ENCODE data around the gene PTPRJ.

PTPRJ gene

DNA sequence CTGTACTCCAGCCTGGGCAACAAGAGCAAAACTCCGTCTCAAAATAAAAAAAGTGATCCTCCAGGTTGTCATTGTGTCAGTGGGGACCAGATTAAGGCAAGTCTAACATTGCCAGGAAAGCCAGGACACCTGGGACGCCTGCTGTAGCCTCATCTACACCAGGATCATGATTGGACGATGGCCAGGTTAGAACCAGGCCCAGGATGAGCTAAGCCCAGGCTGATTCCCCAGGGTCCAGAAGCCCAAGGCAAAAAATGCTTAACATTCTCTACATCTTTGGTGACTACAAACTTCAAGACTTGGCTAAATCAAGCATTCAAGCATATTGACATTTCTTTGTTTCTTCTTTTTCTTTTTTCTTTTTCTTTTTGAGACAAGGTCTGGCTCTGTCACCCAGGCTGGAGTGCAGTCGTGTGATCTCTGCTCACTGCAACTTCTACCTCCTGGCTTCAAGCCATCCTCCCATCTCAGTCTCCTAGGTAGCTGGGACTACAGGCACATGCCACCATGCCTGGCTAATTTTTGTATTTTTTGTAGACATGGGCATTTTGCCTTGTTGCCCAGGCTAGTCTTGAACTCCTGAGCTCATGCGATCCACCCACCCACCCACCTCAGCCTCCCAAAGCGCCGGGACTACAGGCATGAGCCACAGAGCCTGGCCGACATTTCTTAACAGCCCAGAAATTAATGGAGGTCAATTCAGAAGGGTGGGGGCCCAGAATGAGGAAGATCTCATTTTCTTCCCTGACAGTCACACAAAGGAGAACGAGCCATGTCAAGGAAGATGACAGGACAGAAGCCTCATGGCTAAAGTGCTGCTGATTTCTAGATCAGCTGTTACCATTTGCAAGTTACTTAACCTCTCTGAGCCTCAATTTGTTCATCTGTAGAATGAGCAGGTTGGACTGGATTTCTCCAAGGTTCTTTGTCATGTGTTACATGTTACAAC lies 12.5 kb upstream of the PTPRJ start:
- DNase-seq (ENCODE audit: low spot score): no peak

- no peak for DNase-seq (ENCODE audit: low spot score)
Observed at GRCh38 chr11:47969401-47969800, 11.0 kb upstream of the PTPRJ start.

DNA sequence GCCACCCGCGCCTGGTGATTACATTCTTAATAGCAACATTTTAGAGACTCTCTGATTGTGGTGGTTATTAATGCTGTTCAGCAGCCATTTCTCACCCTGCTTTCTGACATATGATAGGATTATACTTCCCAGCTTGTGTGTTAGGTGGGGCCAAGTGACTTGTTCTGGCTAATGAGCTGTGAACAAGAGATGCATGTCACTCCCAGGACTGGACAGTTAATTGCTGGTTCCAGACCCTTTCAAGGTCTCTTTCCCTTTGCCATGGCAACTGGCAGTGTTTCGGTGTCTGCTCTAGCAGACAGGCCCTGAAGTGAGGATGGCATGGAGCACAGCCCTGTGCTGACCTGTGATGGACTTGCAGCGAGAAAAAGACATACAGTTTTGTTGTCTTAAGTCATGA lies 8.9 kb upstream of the PTPRJ start:
- DNase-seq (ENCODE audit: low spot score): no peak

DNA sequence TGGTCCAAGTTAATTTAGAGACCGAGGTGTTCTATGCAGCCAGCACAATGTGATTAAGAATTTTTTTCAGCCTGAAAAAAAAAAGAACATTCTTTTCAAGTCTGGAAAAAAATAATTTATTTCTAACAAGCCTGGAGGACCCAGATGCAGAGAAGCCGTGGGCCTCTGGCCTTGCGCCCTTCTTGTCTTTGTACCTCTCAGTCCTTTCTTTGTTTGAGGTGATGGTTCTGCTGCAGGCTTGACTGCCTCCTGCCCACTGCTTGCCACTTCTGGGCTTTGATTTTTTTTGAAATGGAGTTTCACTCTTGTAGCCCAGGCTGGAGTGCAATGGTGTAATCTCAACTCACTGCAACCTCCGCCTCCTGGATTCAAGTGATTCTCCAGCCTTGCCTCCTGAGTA lies 7.2 kb upstream of the PTPRJ start:
- DNase-seq (ENCODE audit: low spot score): no peak

DNA sequence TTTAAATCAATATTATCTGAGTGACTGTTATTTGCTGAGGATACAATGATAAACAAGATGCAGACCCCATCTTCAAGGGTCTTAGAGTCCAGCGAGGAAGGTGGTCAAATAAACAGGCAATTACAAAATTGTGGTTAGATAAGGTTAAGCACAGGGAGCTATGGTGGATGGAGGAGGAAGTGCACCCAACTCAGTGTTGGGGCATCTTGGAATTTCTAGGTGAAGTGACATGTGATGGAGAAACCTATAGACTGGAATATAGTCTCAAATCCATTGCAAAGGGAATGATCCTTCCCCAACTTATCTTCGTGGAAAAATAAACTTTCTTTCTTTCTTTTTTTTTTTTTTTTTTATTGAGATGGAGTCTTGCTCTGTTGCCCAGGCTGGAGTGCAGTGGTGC lies 3.4 kb upstream of the PTPRJ start:
- DNase-seq (ENCODE audit: low spot score): no peak

GRCh38 chr11:47977623-47978022 lies 2.7 kb upstream of the PTPRJ start:
- DNase-seq (ENCODE audit: low spot score): no peak

DNA sequence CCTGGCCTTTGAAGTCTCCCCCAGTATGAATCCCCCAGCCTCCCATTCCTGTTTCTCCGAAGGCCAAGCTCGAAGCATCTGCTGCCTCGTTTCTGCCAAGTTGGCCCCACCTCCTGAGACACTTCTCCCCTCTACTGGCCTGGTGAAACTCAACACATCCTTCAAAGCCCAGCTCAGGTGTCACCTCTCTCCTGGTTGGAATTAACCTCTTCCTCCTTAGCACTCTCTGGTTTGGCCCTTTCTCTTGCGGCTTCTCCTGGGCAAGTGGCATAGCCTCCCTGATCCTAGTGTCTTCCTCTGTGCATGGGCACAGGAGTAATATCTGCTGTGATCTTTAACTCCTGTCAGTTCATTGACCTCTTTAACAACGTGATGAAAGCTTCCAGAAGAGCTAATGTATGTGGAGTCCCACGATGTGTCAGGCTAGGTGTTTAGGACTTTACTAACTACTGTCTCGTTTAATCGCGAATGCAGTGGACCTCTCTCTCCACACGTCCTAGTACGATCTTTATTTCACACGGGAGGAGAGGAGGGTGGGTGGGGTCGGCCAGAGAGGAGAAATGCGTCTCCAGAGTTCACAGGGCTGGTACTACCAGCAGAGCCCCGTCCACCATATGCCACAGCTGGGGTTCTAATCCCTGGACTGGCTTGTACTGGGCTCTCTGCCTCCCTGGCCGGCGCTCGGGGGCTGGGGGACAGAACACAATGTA lies 826 bp upstream of the PTPRJ start:
- DNase-seq (ENCODE audit: low spot score): no peak

DNA sequence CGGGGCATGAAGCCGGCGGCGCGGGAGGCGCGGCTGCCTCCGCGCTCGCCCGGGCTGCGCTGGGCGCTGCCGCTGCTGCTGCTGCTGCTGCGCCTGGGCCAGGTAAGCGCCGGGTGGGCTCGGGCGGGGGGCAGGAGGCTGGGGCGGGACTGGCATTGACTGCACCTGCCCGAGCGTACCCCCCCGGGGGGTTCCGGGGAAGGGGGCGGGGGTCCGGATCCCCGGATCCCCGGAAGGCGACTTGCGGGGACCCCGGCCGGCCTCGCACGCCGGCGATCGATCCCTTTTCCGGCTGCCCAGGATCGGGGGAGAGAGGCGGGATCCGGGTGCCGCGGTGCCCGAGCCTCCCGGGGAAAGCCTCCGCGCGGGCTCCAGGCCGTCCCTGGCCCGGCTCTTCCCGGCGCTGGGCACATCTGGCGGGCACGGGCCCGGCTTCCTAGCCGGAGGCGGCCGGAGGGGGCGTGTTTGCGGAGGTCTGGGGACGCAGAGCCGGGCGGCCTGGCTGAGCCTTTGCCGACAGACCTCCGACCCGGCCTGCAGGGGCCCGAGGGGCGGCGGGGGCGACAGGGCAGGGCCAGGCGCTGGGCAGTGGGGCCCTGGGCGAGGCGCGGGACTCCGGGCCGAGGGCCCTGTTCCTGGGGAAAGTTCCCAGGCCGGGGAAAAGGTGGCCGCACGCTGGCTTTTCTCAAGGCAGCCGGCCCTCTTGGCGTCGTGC lies 705 bp downstream of the PTPRJ start:
- DNase-seq (ENCODE audit: low spot score): no peak

- no peak for DNase-seq (ENCODE audit: low spot score)
Observed at GRCh38 chr11:47981667-47982404, 1.5 kb downstream of the PTPRJ start.

GRCh38 chr11:47982616-47983015 lies 2.3 kb downstream of the PTPRJ start:
- DNase-seq (ENCODE audit: low spot score): no peak

DNA sequence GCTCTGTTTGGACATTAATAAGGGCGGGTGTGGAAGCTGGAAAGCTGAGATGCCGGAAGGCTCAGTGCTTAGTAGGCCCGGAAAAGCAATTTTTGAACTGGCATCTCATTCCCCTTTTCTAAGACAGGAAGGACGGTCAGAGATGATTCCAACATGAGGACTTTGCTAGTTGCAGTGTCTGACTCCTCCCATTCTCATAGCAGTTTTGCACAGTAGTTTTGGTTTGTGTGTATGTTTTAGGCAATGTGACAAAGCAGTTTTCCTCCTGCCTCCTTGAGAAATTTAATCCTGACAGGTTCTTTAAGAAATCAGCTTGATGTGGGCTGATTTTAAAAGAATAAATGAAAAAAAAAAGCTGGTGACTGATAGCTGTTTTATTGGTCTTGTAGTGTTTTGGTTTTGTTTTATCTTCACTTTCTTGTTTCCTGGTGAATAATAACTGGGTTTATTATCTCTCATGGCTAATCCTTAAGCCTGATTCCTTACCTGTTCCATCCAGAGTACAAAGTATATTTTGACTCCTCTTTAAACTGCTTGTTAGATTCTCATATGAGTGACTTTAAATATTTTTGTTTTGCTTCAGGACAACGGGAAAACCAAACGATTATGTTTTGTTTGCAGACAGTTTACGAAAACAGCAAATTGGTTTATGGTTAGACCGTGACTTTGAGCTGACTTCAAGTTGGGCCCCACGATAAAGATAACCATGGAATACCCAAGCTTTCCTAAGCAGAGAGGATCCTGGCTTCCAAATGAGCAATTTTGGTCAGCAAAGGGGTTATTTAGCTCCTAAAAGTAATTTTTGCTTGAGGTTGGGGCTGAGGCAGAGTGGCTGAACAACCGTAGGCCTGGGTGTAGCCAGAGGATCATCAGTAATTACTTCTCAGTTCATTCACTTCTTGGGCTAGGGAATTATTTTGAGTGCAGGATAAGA lies 3.4 kb downstream of the PTPRJ start:
- peak; percentile 37 for DNase-seq (ENCODE audit: low spot score)

GRCh38 chr11:47986219-47986618 lies 5.9 kb downstream of the PTPRJ start:
- DNase-seq (ENCODE audit: low spot score): no peak

- no peak for DNase-seq (ENCODE audit: low spot score)
Observed at GRCh38 chr11:47986742-47987141, 6.4 kb downstream of the PTPRJ start.

DNA sequence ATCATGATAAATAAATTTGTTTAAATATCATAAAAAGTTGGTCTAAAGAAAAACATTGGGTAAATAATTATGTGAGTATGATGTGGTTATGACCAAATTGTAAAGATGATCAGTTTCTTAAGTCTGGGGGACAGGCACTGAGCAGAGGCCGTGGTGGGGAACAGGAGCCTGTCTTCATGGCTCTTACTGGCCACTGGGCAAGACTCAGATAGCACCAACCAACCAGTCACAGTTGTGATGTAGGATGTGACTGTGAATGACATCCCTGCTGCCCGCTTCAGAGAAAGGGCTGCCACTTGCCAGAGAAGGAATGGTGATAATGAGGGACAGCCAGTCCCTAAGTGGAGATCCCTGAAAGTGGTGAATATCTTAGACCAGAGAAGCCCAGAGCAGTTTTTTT lies 7.0 kb downstream of the PTPRJ start:
- DNase-seq (ENCODE audit: low spot score): no peak

DNA sequence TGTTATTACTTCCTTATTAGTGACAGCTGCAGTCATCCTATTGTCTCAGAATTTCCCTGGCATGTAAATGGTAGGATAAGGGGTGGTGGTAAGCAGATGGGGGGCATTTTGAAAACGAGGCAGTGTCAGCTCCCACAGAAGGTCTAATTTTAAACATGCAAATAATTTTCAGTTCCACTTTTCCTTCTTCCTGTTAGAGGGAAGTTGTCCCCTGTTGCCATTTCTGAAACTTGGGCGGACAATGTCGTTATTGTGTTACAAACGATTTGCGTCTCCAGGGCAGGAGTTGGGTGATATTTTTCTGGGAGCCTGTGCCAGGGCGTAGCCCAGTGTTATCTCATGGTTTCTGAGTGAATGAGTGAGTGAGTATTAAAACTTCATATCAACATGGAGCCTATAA lies 7.4 kb downstream of the PTPRJ start:
- peak; percentile 56 for DNase-seq (ENCODE audit: low spot score)

DNA sequence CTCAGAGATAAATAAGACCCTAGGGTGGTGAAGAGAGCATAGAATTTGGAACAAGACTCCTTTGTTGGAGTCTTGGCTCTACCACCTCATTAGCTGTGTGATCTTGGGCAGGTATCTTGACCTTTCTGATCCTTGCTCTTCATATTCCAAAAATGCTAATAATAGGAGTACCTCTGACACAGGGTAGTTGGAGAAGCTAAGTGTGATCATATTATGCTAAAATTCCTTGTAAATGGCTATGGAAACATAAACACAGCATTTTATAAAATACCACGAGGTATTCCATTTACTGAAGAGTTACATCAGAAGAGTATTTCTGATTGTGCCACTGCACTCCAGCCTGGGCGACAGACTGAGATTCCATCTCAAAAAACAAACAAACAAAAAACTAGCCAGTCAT lies 9.4 kb downstream of the PTPRJ start:
- no peak for DNase-seq (ENCODE audit: low spot score)

- no peak for DNase-seq (ENCODE audit: low spot score)
Observed at GRCh38 chr11:47991266-47991830, 11.0 kb downstream of the PTPRJ start.

DNA sequence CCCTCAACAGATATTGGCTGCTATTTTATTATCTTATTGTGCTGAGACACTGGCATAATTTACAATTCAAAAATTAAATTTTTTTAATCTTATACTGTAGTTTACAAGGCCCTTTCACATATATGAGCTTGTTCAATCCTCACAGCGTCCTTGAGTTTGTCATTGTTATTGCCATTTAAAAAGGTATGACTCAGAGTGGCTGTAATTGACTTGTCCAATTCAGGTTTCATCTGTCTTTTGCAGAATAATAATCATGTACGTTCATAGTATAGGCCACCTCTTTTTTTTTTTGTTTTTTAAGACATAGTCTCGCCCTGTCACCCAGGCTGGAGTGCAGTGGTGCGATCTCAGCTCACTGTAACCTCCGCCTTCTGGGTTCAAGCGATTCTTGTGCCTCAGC lies 11.5 kb downstream of the PTPRJ start:
- DNase-seq (ENCODE audit: low spot score): no peak

DNA sequence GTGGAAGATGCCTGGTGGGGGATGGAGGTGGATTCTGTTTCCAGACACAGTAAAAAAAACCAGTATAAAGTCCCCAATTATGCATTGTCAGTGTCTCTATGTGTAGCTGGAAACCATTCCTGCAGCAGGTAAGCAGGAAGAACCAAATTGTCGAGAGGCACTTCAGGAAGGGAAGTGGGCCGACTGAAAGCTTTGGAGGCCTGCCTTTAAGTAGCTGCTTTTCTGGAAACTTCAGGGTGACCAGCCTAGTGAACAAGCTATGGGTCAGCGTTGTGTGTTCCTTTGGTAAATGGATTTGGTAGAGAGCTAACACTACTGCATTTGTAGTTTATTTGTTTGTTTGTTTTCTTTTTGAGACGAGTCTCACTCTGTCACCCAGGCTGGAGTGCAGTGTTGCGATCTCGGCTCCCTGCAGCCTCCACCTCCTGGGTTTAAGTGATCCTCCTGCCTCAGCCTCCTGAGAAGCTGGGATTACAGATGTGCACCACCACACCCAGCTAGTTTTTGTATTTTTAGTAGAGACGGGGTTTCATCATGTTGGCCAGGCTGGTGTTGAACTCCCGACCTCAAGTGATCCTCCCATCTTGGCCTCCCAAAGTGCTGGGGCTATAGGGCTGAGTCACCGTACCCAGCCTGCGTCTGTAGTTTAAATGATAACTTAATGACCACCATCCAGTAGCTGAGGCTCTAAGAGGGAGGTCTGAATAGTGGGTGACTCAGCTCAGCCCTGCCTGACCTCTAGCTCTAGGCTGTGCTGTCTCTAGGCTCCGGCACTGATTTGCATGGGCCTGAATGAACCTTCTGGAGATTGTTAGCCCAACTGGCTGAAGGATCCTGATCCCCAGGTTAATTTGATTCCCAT lies 12.8 kb downstream of the PTPRJ start:
- peak; percentile 54 for DNase-seq (ENCODE audit: low spot score)

DNA sequence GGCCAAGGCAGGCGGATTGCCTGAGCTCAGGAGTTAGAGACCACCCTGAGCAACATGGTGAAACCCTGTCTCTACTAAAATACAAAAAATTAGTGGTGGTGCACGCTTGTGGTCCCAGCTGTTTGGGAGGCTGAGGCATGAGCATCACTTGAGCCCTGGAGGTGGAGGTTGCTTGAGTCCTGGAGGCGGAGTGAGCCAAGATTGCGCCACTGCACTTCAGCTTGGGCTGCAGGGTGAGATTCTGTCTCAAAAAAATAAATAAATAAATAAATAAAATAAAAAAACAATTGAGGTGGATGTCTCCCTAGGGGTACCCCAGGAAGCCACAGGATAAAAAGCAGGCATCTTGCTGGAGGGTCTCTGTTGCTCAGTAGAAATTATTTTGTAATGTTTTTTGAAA lies 14.1 kb downstream of the PTPRJ start:
- no peak for DNase-seq (ENCODE audit: low spot score)

Data from hematopoietic multipotent progenitor cell treated with erythropoietin and hydrocortisone succinate and interleukin-3 and kit ligand, for 15 days (in vitro differentiated cells).